Stimulated activated CD8-positive, alpha-beta memory T cell treated with anti-CD3 and anti-CD28 coated beads, Interleukin-4, amount 100 ng/mL, for 1 hour (primary cell): ENCODE data around the gene MED7.

Experiments used
- DNase-seq, 2 donors: peaks; one replicate each; pipeline ENCODE4 v3.0.0-alpha.2; 2020; ENCODE audit warnings: low read depth in 2 of 2, low spot score in 1 of 2

MED7 gene

DNA sequence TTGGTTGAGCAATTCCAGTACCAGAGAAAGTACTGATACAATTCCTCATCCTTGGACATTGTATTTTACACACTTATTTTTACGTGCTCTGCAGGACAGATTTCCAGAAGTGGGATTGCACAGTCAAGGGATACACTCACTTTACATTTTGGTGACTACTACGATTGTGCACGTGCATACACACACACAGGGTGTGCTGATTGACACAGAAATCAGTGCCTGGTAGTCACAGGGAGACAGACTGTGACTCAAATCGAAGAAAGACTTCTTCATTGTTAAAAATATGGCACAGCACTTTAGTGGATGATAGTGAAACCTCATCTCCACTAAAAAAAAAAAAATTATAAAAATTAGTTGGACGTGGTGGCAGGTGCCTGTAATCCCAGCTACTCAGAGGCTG is 21.9 kb upstream of the MED7 start:
- no peak for DNase-seq

DNA sequence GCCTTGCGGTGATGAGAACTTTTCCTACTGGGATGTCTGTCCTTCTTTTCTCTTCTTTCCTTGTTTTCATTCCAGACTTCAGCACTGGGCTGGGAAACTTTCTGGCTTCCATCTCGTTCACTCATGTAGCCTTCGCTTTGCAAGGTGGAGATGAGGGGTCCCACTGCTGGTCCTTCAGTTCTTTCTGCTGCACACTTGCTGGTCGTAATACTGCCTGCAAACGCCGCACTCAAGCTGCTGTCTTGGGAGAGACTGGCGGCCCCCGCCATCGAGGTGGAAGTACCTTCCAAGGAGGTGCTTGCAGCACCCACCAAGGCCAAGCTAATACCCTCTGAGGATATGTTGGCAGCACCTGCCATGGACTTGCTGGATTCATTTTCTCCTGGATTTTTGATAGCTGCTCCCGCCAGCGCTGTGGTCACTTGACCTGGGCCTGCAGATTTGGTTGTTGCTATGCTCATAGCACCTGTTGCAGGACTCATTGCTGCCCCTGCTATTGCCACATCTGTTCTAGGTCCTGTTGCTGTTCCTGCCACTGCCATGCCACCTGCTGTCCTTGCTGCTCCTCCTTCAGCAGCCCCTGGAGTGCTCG is 20.4 kb upstream of the MED7 start:
- DNase-seq = no peak

DNA sequence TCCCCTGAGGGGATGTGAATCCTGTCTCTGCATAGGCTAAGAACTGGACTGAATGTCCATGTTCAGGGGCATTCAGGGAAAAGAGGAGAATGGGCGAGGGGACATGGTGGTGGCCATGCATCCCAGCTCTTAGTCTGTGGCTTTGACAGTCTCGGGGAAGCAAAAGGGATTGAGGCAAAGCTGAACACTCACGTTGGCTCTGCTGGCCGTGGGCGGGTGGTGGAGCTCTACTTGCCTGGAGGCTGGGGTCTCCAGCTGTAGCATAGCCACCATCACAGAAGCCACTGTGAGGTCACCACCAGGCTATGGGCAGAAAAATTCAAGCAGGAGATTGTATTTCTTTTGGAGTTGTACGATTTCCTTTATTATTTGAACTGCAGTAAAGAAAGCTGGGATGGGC is 19.3 kb upstream of the MED7 start:
- no peak for DNase-seq

DNA sequence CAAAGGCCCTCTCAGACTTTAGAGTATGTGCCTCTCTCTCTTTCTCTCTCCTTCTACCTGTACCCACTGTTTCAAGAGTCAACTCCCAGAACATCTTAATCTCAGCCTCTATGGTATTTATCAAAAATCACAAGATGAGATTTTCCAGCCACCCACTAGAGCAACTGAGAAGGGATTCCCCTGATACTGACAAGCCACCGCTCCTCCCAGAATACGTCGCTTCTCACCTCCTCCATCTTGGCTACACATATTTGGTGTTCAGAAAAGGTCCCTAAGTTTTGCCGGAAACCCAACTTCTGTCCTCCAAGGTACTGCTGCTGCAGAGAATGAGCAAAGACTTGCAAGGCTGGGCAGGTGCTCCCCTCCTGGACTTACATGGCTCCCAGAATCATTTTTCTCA is 17.3 kb upstream of the MED7 start:
- peak in 1 of 2 donors; percentile 15 for DNase-seq

DNA sequence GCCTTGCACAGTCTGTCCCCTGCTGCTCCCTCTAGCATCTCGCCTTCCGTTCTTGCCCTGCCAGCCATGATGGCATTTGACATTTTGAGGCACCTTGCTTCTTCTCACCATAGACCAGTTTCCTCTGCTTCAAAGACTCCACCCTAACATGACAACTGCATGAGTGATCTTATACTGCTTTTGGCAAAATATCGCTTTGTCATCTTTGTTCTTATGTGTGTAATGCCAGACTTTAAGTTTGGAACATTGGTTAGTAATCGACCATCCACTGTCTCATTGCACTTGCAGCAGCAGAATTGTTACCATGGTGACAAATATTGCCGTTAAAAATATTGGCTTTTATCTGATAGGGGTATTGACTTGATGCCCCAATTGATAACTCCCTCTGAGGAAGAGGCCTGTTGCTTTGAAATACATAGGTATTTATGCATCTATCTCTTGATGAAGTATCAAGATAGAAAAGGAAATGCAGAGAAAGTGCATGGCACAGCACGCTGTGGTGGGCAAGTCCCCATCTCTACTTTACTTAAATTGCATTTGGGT is 16.6 kb upstream of the MED7 start:
- DNase-seq = peak in 1 of 2 donors; percentile 9

DNA sequence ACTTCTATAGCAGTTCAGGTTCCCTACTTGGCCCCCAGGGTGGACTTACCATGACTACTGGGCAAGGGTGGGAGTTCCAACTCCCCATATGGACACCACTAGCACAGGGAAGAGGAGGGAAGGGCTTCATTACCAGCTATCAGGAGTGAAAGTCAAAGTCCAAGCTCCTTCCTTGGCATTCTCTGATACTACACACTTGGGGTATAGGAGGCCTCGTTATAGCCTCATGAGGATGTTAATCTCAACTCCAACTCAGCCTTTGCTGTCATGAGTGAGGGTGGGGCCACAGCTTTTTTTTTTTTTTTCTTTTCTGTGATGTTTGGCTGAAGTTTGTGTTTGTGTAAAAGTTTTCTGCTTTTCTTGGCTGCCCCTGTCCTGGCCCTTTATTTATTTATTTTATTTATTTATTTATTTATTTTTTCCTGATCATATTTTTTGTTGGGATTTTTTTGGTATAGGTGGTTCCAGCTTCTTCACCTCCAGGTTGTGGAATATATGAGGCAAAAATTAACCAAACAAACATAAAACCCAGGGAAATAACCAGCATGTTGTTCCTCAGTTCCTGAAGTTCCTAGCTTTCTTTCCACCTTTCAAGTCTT is 14.7 kb upstream of the MED7 start:
- no peak for DNase-seq

DNA sequence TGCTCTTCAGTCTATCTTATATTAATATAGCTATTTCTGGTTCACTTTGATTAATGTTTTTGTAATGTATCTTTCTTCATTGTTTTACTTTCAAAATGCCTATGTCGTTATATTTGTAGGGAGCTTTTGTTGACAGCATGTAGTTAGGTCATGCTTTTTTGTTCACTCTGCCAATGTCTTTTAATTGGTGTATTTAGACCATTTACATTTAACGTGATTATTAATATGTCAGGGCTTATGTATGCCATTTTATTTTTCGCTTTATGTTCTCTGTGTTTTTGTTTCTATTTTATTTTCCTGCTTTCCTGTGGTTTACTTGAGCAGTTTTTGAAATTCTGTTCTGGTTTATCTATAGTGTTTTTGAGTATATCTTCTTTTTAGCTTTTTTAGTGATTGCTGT is 12.6 kb upstream of the MED7 start:
- no peak for DNase-seq

DNA sequence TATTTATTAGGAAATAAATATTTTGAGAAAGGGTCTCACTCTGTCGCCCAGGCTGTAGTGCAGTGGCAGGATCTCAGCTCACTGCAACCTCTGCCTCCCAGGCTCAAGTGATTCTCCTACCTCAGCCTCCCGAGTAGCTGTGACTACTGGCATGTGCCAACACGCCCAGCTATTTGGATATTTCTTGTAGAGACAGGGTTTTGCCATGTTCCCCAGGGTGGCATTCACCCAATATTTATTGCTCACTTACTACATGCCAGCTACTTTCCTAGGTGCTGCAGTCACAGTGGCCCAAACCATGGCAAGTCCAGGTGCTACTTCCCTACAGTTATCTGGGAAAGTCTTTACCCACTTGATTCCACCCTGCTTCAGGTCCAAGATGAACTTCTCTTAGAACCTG is 8.3 kb upstream of the MED7 start:
- no peak for DNase-seq

DNA sequence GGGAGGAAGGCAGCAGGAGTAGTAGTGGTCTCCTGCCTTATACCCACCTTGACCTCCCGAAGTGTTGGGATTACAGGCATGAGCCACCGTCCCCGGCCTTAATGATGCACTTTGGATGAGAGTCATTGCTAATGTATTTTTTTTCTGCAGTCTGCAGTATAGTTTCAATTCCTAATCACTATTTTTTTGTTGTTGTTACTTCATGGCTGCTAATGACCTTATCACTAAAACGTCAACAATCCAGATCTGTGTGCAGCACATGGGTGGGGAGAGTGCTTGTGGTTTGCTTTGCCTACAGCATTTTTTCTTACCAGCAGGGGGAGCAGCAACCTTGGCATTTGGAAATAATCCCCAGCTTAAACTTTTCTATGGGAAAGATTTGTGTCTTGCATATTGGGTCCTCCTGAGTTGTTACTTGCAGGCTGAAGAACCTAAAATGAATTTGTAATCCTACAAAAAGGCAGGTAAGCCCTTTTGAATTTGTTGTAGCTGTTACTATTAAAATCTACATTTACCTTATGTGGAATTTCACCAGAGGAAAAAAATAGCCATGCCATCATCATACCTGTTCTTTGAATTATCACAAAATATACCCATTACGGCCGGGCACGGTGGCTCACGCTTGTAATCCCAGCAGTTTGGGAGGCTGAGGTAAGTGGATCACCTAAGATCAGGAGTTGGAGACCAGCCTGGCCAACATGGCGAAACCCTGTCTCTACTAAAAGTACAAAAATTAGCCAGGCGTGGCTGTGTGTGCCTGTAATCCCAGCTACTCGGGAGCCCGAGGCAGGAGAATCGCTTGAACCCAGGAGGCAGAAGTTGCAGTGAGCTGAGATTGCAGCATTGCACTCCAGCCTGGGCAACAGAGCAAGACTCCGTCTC is 6.3 kb upstream of the MED7 start:
- peak; percentile 68 for DNase-seq

DNA sequence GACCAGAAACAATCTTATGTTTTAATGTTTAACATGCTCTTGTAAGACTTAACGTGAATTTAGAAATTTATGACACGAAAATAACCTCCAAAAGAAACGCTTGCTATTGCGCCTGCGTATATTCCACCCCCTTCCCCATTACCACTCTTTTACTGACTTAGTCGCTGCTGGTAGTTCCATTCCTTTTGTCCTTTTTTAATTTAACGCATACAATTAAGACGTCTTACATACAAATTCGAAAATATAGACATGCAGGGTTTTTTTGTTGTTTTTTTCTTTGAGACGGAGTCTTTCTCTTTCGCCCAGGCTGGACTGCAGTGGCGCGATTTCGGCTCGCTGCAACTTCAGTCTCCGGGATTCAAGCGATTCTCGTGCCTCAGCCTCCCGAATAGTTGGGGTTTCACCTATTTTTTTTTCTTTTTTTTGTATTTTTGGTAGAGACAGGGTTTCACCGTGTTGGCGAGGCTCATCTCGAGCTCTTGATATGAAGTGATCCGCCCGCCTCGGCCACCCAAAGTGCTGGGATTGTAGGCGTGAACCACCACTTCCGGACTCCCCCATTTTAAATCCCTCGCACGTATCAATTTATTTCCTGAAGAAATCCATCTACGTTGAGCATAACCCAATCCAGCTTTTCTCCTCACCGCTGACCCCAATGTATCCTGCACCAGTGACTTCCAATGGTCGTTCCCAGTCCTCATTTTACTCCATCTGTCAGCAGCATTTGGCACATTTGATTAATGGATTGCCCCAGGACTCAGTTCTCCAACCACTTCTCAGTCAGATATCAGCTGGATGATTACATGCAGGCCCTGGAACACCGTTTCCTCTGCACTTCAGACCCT is 684 bp upstream of the MED7 start:
- peak in 1 of 2 donors; percentile 17 for DNase-seq

DNA sequence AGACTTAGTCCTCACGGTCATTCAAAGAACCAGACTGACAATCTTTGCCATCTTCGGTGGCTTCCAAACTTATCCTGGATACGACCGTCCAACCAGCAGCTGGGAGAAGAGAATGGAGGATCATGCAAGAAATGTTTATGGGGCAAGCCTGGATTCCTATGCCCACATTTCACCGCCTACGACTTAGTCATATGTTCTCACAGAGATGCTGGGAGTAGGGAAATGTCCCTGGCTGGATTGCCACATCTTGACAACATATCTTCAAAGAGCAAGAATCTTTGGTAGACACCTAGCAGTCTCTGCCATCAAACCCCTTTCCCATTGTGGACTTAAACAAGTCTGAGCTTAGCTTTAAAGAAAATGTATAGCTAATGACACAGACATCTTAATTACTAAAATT is 5.0 kb downstream of the MED7 start:
- DNase-seq = no peak

DNA sequence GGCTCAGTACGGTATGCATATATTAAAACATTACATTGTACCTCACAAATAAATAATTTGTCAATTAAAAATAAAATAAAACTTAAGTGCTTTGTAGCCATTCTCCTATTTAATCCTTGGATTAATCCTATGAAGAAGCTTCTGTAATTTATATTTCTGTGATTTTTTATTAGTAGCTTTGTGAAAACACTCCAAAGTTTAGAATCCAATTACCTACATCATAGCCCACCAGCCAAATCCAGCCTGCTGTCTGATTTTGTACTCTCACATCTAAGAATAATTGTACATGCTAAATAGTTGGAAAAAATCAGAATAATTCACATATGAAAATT is 10.4 kb downstream of the MED7 start:
- no peak for DNase-seq

DNA sequence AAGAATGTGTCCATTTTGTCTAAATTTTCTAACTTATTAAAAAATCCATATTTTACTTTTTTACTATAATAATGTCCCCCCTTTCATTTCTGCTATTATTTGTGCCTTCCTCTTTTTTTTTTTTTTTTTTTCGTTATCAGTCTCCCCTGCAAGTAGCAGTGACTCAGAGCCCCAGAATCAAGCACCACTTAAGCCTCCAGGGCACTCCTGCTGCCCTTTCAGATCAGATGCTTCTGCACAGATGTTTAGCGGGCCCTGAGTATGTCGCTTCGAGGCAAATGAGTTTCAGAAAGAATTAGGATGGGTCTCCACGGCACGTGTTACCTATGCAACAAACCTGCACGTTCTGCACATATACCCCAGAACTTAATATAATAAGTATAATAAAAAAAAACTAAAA is 11.7 kb downstream of the MED7 start:
- DNase-seq = no peak

DNA sequence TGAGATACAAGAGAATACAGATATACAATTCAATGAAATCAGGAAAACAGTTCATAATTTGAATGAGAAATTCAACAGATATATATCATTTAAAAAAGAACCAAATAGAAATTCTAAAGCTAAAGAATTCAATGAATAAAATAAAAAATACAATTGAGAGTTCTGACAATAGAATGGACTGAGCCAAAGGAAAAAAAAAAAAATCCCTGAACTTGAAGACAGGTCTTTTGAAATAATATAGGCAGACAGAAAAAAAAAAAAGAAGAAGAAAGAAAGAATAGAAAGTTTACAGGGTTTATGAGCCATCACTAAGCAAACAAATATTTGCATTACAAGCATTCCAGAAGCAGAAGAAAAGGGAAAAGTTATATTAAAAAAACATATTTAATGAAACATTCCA is 21.0 kb downstream of the MED7 start:
- DNase-seq = no peak

DNA sequence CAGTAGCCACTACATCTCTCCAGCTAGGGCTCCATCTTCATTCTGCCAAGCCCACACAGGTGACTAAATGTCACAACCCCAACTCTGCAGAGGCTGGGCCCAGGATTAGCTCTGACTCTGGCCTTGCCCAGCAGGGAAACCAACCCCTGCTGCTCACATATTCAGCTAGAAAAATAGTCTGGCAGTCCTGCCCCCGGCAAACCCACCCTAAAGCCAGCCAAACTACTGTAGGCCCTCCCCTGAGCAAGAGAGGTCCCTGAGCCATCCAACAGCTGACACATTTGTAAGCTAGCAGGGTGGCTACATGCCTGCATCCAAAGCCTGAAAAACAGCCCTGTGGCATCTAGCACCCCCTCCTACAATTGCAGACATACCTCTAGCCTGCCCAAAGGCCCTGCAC is 22.6 kb downstream of the MED7 start:
- DNase-seq = no peak

DNA sequence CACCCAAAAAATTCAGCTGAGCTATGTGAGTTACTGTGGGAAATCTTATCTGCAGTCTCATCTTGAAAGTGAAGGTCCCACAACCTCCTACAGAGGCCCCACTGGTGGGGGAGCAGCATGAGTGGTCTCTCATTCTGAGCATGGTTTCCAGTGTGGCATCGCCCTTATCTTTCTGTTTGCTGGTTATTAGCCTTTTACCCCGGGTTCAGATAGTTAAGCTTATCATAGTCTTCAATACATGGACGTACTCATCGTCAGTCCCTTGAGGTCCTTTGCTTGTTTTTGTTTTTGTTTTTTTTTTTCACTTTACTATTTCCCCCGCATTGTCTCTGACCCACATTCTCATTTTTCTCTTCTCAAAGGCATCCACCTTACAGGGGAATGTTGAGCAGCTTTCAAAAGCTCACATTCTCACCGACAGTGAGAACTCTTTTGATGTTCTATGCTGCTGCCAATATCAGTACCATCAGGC is 26.1 kb downstream of the MED7 start:
- no peak for DNase-seq

DNA sequence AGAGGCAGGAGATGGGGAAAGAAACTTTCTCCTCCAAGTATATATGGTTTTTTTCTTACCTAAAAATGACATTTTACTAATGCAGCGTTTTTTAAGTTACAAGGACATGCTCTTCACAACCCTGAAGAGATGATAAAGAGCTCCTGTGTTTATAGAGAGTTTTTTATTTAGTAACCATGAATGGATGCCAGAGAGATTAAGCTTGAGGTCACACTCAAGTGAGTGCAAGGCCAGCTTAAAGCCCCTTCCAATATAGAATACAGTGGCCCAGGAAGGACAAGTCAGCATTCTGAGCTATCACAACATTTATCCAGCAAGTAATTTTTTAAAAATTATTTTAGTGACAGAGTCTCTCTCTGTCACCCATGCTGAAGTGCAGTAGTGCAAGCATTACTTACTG is 27.2 kb downstream of the MED7 start:
- DNase-seq = no peak

DNA sequence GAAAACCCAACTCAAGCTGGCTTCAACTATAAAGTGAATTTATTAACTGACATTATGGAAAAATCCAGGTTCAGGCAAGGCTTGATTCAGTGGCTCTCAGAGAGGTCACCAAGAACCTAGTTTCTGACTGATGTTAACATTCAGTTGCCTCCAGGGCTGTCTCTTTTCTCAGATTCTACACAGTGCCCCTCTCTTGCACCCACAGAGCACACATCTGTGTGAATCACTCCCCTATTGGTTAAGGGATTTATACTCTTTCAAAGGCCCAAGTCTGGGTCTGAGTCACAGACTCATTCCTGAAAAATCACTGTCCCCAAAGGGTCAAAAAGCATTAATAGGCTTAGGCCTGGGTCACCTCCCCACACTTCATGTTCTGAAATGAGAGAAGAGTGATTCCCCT is 27.7 kb downstream of the MED7 start:
- DNase-seq = no peak

DNA sequence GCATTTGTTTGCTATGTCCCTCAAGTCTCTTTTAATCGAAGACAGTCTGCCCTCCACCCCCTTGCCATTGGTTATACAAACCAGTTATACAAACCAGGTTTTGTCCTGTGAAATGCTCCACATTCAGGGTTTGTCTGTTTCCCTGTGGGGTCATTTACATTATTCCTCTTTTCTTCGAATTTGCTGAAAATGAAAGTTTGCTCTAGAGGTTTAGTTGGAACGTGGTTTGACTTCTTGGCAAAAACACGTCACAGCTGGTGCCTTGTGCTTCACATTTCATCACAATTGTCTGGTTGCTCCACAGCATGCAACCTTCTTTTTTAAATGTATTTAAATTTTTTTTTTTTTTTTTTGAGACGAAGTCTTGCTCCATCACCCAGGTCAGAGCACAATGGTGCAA is 29.7 kb downstream of the MED7 start:
- DNase-seq = no peak

DNA sequence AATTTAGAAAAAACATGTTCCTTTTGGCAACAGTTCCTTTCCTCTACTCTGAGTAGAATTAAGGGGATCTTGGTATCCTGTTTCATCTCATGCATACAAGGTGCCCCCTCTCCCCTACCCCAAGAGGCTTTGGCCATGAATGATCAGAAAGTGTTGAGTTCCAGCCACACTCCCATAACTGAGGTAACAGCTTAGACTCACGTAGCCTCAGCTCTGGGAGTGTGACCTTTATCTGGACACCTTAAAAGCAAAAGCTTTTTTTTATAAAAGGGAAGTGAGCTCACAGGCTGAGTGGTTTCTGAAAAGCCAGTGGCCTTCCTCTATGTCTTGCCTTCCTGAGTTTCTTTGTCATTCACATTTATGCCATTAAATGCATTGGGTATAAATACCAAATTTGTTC is 32.9 kb downstream of the MED7 start:
- DNase-seq = no peak

DNA sequence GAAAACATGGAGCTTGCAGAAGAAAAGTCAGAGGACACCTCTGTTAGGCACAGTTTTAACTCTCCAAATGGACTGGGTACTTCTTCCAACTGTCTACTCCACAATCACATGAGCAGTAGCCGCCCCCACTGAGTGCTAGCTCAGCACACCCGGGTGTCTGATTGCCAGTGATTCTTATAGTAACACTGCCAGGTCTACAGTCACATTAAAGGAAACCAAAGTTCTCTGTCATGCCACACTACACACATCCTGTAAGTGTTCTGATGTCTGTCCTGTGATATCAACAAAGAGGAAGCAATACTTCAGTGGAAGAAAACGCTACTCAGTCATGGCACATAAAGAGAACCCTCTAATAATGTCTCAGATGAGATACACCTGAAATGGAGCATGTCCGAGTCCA is 33.7 kb downstream of the MED7 start, which contains the start of gene HAVCR2:
Gene HAVCR2, minus strand, starts transcription at position 69 of the 400 bp plus-strand sequence. Its CDS starts 61 bp downstream, at position 8.
- DNase-seq = no peak
